ENCODE results near the gene DHCR7. TPM values are rescaled to one million over a fixed set of nuclear protein-coding genes. Genes with fewer than 3 reads are reported as not detected.
A peak's percentile ranks its signal among the peaks of the same experiment; 100 is the strongest.

The DHCR7 gene
- polyA plus RNA-seq, result 16.6 TPM

- Mint-ChIP-seq H3K4me3 (peak within 1 kb of the TSS; percentile 91 to 99 (median 94)), H3K36me3 (peaks cover 9% of the 10 kb centered on the region), H3K27me3 (no peaks in the 10 kb centered on the region), H3K27ac (peak within 1 kb of the TSS; percentile 83 to 92 (median 87)), H3K9me3 (peaks cover 3 to 6% (median 3%) of the 10 kb centered on the region in 3 donors), H3K4me1 (peaks cover 23 to 29% (median 27%) of the 10 kb centered on the region in 3 donors)
These were observed at the start of gene DHCR7 for GRCh38 chr11:71448257-71449171. DHCR7 (minus strand) TSS chr11:71448393; CDS start chr11:71444952, 3,441 bp downstream.

- Mint-ChIP-seq H3K27ac (no peak overlapping the region), H3K9me3 (no peaks in the 10 kb centered on the region), H3K36me3 (peaks cover 27% of the 10 kb centered on the region), H3K27me3 (no peaks in the 10 kb centered on the region), H3K4me3 (no peak overlapping the region), H3K4me1 (peaks cover 0 to 5% (median 3%) of the 10 kb centered on the region in 3 donors)
These were observed 48.2 kb upstream of the DHCR7 start for GRCh38 chr11:71496421-71496820.

GRCh38 chr11:71495286-71496230, 47.4 kb upstream of the DHCR7 start:
- peaks cover 26% of the 10 kb centered on the region for H3K36me3 Mint-ChIP-seq
- no peaks in the 10 kb centered on the region for H3K9me3 Mint-ChIP-seq
- H3K4me1 Mint-ChIP-seq, result peaks cover 0 to 5% (median 3%) of the 10 kb centered on the region in 3 donors
- H3K27me3 Mint-ChIP-seq, result no peaks in the 10 kb centered on the region
- no peak overlapping the region for H3K27ac Mint-ChIP-seq
- no peak overlapping the region for H3K4me3 Mint-ChIP-seq

- no peak overlapping the region for H3K4me3 Mint-ChIP-seq
These were observed 43.7 kb upstream of the DHCR7 start for GRCh38 chr11:71491940-71492339.

GRCh38 chr11:71491531-71491930, 43.3 kb upstream of the DHCR7 start:
- peaks cover 0 to 6% (median 5%) of the 10 kb centered on the region in 3 donors for H3K4me1 Mint-ChIP-seq
- H3K27ac Mint-ChIP-seq, result no peak overlapping the region
- no peak overlapping the region for H3K4me3 Mint-ChIP-seq
- H3K36me3 Mint-ChIP-seq, result peaks cover 14% of the 10 kb centered on the region
- H3K27me3 Mint-ChIP-seq, result no peaks in the 10 kb centered on the region
- no peaks in the 10 kb centered on the region for H3K9me3 Mint-ChIP-seq

More at GRCh38 chr11:71491940-71492339, 43.7 kb upstream of the DHCR7 start:
- peaks cover 18% of the 10 kb centered on the region for H3K36me3 Mint-ChIP-seq
- peaks cover 0 to 6% (median 5%) of the 10 kb centered on the region in 3 donors for H3K4me1 Mint-ChIP-seq
- H3K9me3 Mint-ChIP-seq, result no peaks in the 10 kb centered on the region
- H3K27me3 Mint-ChIP-seq, result no peaks in the 10 kb centered on the region
- H3K27ac Mint-ChIP-seq, result no peak overlapping the region

- H3K27me3 Mint-ChIP-seq, result no peaks in the 10 kb centered on the region
- no peaks in the 10 kb centered on the region for H3K9me3 Mint-ChIP-seq
- H3K27ac Mint-ChIP-seq, result no peak overlapping the region
- no peak overlapping the region for H3K4me3 Mint-ChIP-seq
- H3K4me1 Mint-ChIP-seq, result peaks cover 0 to 6% (median 5%) of the 10 kb centered on the region in 3 donors
- peaks cover 14% of the 10 kb centered on the region for H3K36me3 Mint-ChIP-seq
These were observed 42.7 kb upstream of the DHCR7 start for GRCh38 chr11:71490731-71491390.

GRCh38 chr11:71490044-71490730, 42.0 kb upstream of the DHCR7 start:
- no peaks in the 10 kb centered on the region for H3K27me3 Mint-ChIP-seq
- peaks cover 11% of the 10 kb centered on the region for H3K36me3 Mint-ChIP-seq
- peak overlapping the region in 1 of 4 donors; percentile 17 for H3K4me3 Mint-ChIP-seq
- H3K9me3 Mint-ChIP-seq, result no peaks in the 10 kb centered on the region
- no peak overlapping the region for H3K27ac Mint-ChIP-seq
- peaks cover 0 to 6% (median 5%) of the 10 kb centered on the region in 3 donors for H3K4me1 Mint-ChIP-seq

GRCh38 chr11:71489311-71490043, 41.3 kb upstream of the DHCR7 start:
- H3K9me3 Mint-ChIP-seq, result no peaks in the 10 kb centered on the region
- no peak overlapping the region for H3K27ac Mint-ChIP-seq
- H3K4me3 Mint-ChIP-seq, result no peak overlapping the region
- H3K4me1 Mint-ChIP-seq, result peaks cover 0 to 5% (median 5%) of the 10 kb centered on the region in 3 donors
- H3K36me3 Mint-ChIP-seq, result peaks cover 9% of the 10 kb centered on the region
- H3K27me3 Mint-ChIP-seq, result no peaks in the 10 kb centered on the region

GRCh38 chr11:71488681-71489270, 40.6 kb upstream of the DHCR7 start:
- Mint-ChIP-seq H3K27ac (no peak overlapping the region), H3K36me3 (peaks cover 10% of the 10 kb centered on the region), H3K4me1 (peaks cover 0 to 5% (median 5%) of the 10 kb centered on the region in 3 donors), H3K27me3 (no peaks in the 10 kb centered on the region), H3K9me3 (no peaks in the 10 kb centered on the region), H3K4me3 (no peak overlapping the region)

GRCh38 chr11:71486320-71486719, 38.1 kb upstream of the DHCR7 start:
- no peak overlapping the region for H3K4me3 Mint-ChIP-seq
- H3K27ac Mint-ChIP-seq, result no peak overlapping the region
- peaks cover 10% of the 10 kb centered on the region for H3K36me3 Mint-ChIP-seq
- H3K27me3 Mint-ChIP-seq, result no peaks in the 10 kb centered on the region
- H3K9me3 Mint-ChIP-seq, result no peaks in the 10 kb centered on the region
- peaks cover 0 to 5% (median 3%) of the 10 kb centered on the region in 3 donors for H3K4me1 Mint-ChIP-seq

GRCh38 chr11:71485466-71485865, 37.3 kb upstream of the DHCR7 start:
- Mint-ChIP-seq H3K4me3 (no peak overlapping the region), H3K36me3 (peaks cover 10% of the 10 kb centered on the region)

GRCh38 chr11:71485063-71485399, 36.8 kb upstream of the DHCR7 start:
- H3K9me3 Mint-ChIP-seq, result no peaks in the 10 kb centered on the region
- H3K36me3 Mint-ChIP-seq, result peaks cover 10% of the 10 kb centered on the region
- H3K27ac Mint-ChIP-seq, result no peak overlapping the region
- H3K27me3 Mint-ChIP-seq, result no peaks in the 10 kb centered on the region
- peaks cover 0 to 5% (median 3%) of the 10 kb centered on the region in 3 donors for H3K4me1 Mint-ChIP-seq
- H3K4me3 Mint-ChIP-seq, result no peak overlapping the region

More at GRCh38 chr11:71485466-71485865, 37.3 kb upstream of the DHCR7 start:
- Mint-ChIP-seq H3K4me1 (peaks cover 0 to 5% (median 3%) of the 10 kb centered on the region in 3 donors), H3K27ac (no peak overlapping the region), H3K9me3 (no peaks in the 10 kb centered on the region), H3K27me3 (no peaks in the 10 kb centered on the region)

All from IgD-negative memory B cell (primary cell).